ENCODE data around the gene CARD14. TPM values are rescaled to one million over a fixed set of nuclear protein-coding genes. Genes with fewer than 3 reads are reported as not detected.

The CARD14 gene
- total and polyA plus RNA-seq, 12 donors, result 0.30 to 3.4 (median 1.1) TPM

DNA sequence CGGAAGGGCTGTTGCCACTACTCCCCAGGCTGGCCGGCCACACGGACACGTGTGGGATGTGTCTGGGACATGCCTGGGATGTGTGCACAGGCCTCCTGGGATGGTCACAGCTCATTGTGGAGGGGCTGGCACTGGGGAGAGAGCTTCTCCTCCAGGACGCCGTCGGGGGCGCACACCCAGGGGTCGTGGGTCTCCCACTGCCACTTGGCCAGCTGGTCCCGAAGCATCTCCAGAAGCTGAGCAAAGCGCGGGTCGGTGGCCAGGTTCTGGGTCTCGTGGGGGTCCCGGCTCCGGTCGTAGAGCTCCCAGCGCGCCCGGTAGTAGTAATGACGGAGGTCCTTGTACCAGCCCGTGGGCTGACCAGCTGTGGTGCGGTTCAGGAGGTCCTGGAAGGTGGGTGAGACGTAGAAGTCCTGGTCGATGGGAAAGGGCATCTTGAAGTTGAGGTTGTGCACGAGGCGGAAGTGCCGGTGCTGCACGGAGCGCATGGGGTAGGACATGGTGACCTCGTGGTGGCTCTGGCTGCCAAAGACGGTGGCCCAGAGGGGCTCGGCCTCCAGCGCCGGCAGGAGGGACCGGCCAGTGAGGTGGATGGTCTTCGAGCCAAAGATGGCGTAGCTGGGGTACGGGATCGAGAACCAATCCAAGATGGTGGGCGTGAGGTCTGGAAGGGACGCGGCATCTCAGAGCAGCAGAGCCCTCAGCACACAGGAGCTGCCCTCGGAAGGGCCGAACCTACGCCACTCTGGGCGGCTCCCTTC lies 40.7 kb downstream of the CARD14 start:
- Histone ChIP-seq H3K4me1 (replicated peaks in 1 of 2) (no peaks in the 10 kb centered on the region), H3K27me3 (no peaks in the 10 kb centered on the region), H3K27ac (no peak overlapping the region), H3K4me3 (no peak overlapping the region), H3K36me3 (replicated peaks in 1 of 2) (peaks cover 0 to 70% of the 10 kb centered on the region in 2 donors), H3K9me3 (replicated peaks in 1 of 3) (no peaks in the 10 kb centered on the region)
- WGBS, 4 donors, result 94 to 95% (median 95%) methylated on average over 29 to 47 of the region's 47 CpGs
- TF ChIP-seq POLR2A (IDR thresholded peaks at IDR 0.05), result no peak
- TF ChIP-seq, protein P1, sequence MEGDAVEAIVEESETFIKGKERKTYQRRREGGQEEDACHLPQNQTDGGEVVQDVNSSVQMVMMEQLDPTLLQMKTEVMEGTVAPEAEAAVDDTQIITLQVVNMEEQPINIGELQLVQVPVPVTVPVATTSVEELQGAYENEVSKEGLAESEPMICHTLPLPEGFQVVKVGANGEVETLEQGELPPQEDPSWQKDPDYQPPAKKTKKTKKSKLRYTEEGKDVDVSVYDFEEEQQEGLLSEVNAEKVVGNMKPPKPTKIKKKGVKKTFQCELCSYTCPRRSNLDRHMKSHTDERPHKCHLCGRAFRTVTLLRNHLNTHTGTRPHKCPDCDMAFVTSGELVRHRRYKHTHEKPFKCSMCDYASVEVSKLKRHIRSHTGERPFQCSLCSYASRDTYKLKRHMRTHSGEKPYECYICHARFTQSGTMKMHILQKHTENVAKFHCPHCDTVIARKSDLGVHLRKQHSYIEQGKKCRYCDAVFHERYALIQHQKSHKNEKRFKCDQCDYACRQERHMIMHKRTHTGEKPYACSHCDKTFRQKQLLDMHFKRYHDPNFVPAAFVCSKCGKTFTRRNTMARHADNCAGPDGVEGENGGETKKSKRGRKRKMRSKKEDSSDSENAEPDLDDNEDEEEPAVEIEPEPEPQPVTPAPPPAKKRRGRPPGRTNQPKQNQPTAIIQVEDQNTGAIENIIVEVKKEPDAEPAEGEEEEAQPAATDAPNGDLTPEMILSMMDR (IDR thresholded peaks at IDR 0.05), result no peak
- no peak for DNase-seq
- intact Hi-C loops (cut with DNase I), result no loop called here

DNA sequence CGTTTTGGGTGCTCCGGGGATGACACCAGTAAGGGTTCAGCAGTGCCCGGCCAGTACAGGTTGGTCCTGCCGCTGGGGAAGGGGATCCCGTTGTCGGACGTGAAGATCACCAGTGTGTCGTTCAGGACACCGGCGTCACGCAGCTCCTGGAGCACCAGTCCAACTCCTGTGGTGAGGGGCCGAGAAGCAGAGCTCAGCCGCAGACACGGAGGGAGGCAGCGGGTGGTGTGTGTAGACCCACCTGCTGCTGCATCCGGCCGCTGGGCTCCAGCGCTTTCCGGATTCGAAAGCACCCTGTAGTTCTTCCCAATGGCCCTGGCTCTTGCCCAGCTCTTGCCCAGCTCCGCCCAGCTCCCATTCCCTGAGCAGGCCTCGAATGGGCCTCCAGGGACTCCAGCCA lies 42.3 kb downstream of the CARD14 start:
- TF ChIP-seq, protein P1 (IDR thresholded peaks at IDR 0.05), result no peak
- TF ChIP-seq POLR2A (IDR thresholded peaks at IDR 0.05), result no peak
- peaks cover 0 to 86% of the 10 kb centered on the region in 2 donors for H3K36me3 ChIP-seq (replicated peaks in 1 of 2)
- no peaks in the 10 kb centered on the region for H3K27me3 ChIP-seq
- no peak overlapping the region for H3K27ac ChIP-seq
- DNase-seq, result no peak
- H3K4me3 ChIP-seq, result no peak overlapping the region
- no peaks in the 10 kb centered on the region for H3K9me3 ChIP-seq (replicated peaks in 1 of 3)
- WGBS, 4 donors, result 88 to 94% (median 91%) methylated on average over 20 to 22 of the region's 22 CpGs
- no peaks in the 10 kb centered on the region for H3K4me1 ChIP-seq (replicated peaks in 1 of 2)
- intact Hi-C loops (cut with DNase I), result no loop called here

DNA sequence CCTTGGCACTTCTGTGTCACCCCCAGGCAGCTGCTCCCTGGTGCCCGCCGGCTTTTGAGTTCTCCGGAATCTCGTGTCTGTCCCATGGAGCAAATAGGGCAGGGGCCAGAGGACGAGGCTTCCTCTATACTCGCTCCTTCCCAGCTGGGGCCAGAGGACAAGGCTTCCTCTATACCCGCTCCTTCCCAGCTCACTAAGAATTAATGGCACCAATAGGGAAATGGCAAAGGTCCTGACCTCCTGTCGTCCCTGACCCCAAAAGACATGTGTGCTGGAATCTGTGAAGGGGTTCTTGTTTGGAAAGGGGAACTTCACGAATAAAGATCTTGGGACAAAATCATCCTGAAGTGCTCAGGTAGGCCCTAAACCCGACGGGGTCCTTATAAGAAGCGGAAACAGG lies 42.7 kb downstream of the CARD14 start:
- WGBS, 4 donors, result 78 to 90% (median 84%) methylated on average over 11 to 12 of the region's 12 CpGs
- DNase-seq, result no peak
- Histone ChIP-seq H3K36me3 (replicated peaks in 1 of 2) (peaks cover 0 to 87% of the 10 kb centered on the region in 2 donors), H3K4me3 (no peak overlapping the region), H3K27me3 (no peaks in the 10 kb centered on the region), H3K27ac (no peak overlapping the region), H3K9me3 (replicated peaks in 1 of 3) (no peaks in the 10 kb centered on the region), H3K4me1 (replicated peaks in 1 of 2) (no peaks in the 10 kb centered on the region)
- TF ChIP-seq POLR2A (IDR thresholded peaks at IDR 0.05), result no peak
- TF ChIP-seq, protein P1 (IDR thresholded peaks at IDR 0.05), result no peak
- intact Hi-C loops (cut with DNase I), result no loop called here

DNA sequence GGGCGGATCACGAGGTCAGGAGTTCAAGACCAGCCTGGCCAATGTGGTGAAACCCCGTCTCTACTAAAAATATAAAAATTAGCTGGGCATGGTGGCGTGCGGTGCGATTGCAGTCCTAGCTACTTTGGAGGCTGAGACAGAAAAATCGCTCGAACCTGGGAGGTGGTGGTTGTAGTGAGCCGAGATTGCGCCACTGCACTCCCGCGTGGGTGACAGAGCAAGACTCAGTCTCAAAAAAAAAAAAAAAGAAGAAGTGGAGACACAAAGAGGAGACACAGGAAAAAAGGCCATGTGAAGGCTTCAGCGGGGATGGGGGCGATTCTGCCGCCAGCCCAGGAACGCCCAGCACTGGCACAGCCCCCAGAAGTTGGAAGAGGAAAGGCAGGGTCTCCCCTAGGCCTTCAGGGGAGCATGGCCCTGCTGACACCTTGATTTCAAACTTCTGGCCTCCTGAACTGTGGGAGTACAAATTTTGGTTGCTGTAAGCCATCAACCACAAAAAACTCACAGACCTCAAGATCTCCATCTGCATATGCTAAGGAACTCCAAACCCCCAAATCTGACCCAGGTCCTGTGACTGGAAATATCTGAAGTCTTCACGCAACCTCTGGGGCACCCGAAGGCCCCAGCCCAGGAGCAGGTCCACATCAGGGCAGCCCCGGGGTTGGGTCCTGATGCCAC lies 43.3 kb downstream of the CARD14 start:
- H3K27me3 ChIP-seq, result no peaks in the 10 kb centered on the region
- no peak for TF ChIP-seq POLR2A (IDR thresholded peaks at IDR 0.05)
- TF ChIP-seq, protein P1 (IDR thresholded peaks at IDR 0.05), result no peak
- peak in 2 of 7 donors; percentile 26 to 44 for DNase-seq
- H3K4me1 ChIP-seq (replicated peaks in 1 of 2), result peaks cover 0 to 4% of the 10 kb centered on the region in 2 donors
- H3K36me3 ChIP-seq (replicated peaks in 1 of 2), result peaks cover 0 to 87% of the 10 kb centered on the region in 2 donors
- 80 to 85% (median 82%) methylated on average over 19 of the region's 19 CpGs for WGBS, 4 donors
- no peak overlapping the region for H3K4me3 ChIP-seq
- intact Hi-C loops (cut with DNase I), result no loop called here
- H3K27ac ChIP-seq, result no peak overlapping the region
- H3K9me3 ChIP-seq (replicated peaks in 1 of 3), result no peaks in the 10 kb centered on the region
